ENCODE data around the gene PCK1. TPM values are rescaled to one million over a fixed set of nuclear protein-coding genes. Genes with fewer than 3 reads are reported as not detected.
A peak's percentile ranks its signal among the peaks of the same experiment; 100 is the strongest.

The PCK1 gene
- total and polyA plus RNA-seq, 2 of the 13 experiments (the other 11 are each of a cell fraction or from before 2014, with no cell fraction given): 6.5 to 12.6 TPM

DNA sequence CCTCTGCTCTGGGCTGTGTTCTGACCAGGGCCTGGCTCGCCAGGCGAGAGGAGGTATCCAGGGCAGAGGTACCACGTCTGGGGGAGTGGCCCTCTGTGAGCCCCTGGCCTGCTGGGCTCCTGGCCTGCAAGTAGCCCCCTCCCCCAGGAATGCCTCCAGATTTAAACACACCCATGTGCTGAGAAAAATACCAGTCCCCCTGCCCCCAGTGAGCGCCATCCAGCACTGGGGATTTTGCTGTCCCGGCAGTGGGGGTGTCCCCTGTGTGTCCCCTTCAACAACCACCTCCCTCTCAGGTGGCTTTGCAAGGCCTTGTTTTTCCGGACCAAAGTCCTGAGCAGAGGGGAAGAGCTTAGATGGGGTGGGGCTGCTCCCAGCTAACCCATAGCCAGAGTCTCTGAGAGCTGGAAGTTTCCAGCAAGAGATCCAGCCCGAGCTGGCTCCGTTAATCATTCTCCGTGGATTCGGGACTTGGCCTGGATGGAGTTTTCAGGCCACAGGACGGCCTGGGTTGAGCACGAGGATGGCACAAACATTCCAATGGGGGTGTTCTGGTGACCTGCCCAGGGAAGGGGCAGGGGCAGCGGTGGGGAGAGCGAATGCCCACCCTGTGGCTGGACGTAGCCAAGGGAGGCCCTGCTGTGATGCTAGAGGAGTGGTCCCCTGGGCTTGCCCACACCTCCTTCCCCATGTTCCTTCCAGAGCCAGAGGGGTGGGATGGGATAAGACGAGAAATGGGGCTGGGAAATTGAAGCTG is 29.0 kb downstream of the PCK1 start (continued):
- TF ChIP-seq, protein P1, sequence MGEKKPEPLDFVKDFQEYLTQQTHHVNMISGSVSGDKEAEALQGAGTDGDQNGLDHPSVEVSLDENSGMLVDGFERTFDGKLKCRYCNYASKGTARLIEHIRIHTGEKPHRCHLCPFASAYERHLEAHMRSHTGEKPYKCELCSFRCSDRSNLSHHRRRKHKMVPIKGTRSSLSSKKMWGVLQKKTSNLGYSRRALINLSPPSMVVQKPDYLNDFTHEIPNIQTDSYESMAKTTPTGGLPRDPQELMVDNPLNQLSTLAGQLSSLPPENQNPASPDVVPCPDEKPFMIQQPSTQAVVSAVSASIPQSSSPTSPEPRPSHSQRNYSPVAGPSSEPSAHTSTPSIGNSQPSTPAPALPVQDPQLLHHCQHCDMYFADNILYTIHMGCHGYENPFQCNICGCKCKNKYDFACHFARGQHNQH (CRISPR knock-in tag; IDR thresholded peaks at IDR 0.05): peak; percentile 64; the same call in 1 of the 2 replicates
- TF ChIP-seq FOXA3 (CRISPR knock-in tag; IDR thresholded peaks at IDR 0.05) (peak; percentile 73), CHCHD3 (CRISPR knock-in tag; IDR thresholded peaks at IDR 0.05) (peak; percentile 63), THAP11 (CRISPR knock-in tag; IDR thresholded peaks at IDR 0.05) (peak; percentile 59), ZNF616 (CRISPR knock-in tag; IDR thresholded peaks at IDR 0.05; ENCODE audit: low read depth) (no peak), ZFP41 (CRISPR knock-in tag; IDR thresholded peaks at IDR 0.05; ENCODE audit: borderline replicate concordance) (no peak), ATM (IDR thresholded peaks at IDR 0.05; ENCODE audit: borderline replicate concordance) (no peak), TCF7L2 (IDR thresholded peaks at IDR 0.05; ENCODE audit: low read depth, low read length) (no peak), MZF1 (CRISPR knock-in tag; IDR thresholded peaks at IDR 0.05; ENCODE audit: borderline replicate concordance) (peak; percentile 82; the same call in 1 of the 2 replicates), JUNB (CRISPR knock-in tag; IDR thresholded peaks at IDR 0.05; ENCODE audit: borderline replicate concordance) (no peak), ELF3 (CRISPR knock-in tag; IDR thresholded peaks at IDR 0.05) (peak; percentile 89), SAFB2 (CRISPR knock-in tag; IDR thresholded peaks at IDR 0.05; ENCODE audit: borderline replicate concordance, low read depth) (no peak; the same call in 1 of the 2 replicates), CC2D1A (CRISPR knock-in tag; IDR thresholded peaks at IDR 0.05) (no peak), ZNF354B (CRISPR knock-in tag; IDR thresholded peaks at IDR 0.05) (peak; percentile 72; the same call in 1 of the 2 replicates), TEAD3 (CRISPR knock-in tag; optimal IDR thresholded peaks at IDR 0.05; ENCODE audit: borderline replicate concordance) (peak; percentile 92), PAX8 (CRISPR knock-in tag; IDR thresholded peaks at IDR 0.05; ENCODE audit: borderline replicate concordance) (peak; percentile 7; the same call in 1 of the 2 replicates), SRY (CRISPR knock-in tag; IDR thresholded peaks at IDR 0.05) (peak; percentile 36; the same call in 1 of the 2 replicates), HMG20A (CRISPR knock-in tag; IDR thresholded peaks at IDR 0.05; ENCODE audit: borderline replicate concordance) (peak; percentile 53), HNF4A (CRISPR knock-in tag; IDR thresholded peaks at IDR 0.05) (peak; percentile 93)
- TF ChIP-seq, protein P2, sequence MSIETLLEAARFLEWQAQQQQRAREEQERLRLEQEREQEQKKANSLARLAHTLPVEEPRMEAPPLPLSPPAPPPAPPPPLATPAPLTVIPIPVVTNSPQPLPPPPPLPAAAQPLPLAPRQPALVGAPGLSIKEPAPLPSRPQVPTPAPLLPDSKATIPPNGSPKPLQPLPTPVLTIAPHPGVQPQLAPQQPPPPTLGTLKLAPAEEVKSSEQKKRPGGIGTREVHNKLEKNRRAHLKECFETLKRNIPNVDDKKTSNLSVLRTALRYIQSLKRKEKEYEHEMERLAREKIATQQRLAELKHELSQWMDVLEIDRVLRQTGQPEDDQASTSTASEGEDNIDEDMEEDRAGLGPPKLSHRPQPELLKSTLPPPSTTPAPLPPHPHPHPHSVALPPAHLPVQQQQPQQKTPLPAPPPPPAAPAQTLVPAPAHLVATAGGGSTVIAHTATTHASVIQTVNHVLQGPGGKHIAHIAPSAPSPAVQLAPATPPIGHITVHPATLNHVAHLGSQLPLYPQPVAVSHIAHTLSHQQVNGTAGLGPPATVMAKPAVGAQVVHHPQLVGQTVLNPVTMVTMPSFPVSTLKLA (IDR thresholded peaks at IDR 0.05): no peak
- TF ChIP-seq, protein P3, sequence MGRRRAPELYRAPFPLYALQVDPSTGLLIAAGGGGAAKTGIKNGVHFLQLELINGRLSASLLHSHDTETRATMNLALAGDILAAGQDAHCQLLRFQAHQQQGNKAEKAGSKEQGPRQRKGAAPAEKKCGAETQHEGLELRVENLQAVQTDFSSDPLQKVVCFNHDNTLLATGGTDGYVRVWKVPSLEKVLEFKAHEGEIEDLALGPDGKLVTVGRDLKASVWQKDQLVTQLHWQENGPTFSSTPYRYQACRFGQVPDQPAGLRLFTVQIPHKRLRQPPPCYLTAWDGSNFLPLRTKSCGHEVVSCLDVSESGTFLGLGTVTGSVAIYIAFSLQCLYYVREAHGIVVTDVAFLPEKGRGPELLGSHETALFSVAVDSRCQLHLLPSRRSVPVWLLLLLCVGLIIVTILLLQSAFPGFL (CRISPR knock-in tag; IDR thresholded peaks at IDR 0.05): no peak
